Jurkat, Clone E6-1 (cell line): Measurements from ENCODE around the gene MEA1.

Experiments
- DNase-seq: peaks from one replicate; pipeline ENCODE4 v3.0.0-alpha.2; 2011; ENCODE audit warnings: low read depth, low spot score
- H3K4me3 ChIP-seq: 2 replicates; pipeline ENCODE4 v1.5.1; 2011; ENCODE audit warnings: mild to moderate bottlenecking, low read length, control low read depth, moderate library complexity

The MEA1 gene

GRCh38 chr6:42962096-42962495 is 51.6 kb downstream of the MEA1 start:
- DNase-seq = no peak
- no peak overlapping the region for H3K4me3 ChIP-seq
